CD14-positive monocyte (primary cell): ENCODE measurements around the gene PQBP1. TPM values are rescaled to one million over a fixed set of nuclear protein-coding genes. Genes with fewer than 3 reads are reported as not detected.

Source experiments
- DNase-seq, 3 donors: peaks; one replicate each; pipeline ENCODE4 v3.0.0-alpha.2; 2011 to 2022
- H2AFZ ChIP-seq: 2 replicates; pipeline ENCODE4 v1.6.0; 2012; ENCODE audit warnings: mild to moderate bottlenecking, low read depth, low read length, inconsistent platforms; ENCODE audit not compliant: insufficient read depth, poor library complexity, severe bottlenecking
- H3K27ac ChIP-seq, 2 donors: 1 replicate in 1 of 2; 2 replicates in 1 of 2; pipeline ENCODE4 v1.5.1; 2012 to 2013; ENCODE audit warnings: low read length in 2 of 2, control low read depth in 1 of 2, inconsistent platforms in 1 of 2, low read depth in 1 of 2, mild to moderate bottlenecking in 1 of 2
- H3K27me3 ChIP-seq, 2 donors: one replicate each; pipeline versions ENCODE4 v1.6.0 to v1.6.1; 2011 to 2013; ENCODE audit warnings: low read length in 2 of 2; ENCODE audit not compliant: control insufficient read depth in 2 of 2, insufficient read depth in 2 of 2
- H3K36me3 ChIP-seq, 2 donors: replicated peaks in 1 of 2; 1 replicate in 1 of 2; 2 replicates in 1 of 2; pipeline versions ENCODE4 v1.5.1 to v1.6.1; 2012 to 2013; ENCODE audit warnings: low read length in 2 of 2, control low read depth in 1 of 2, inconsistent platforms in 1 of 2, mild to moderate bottlenecking in 1 of 2; ENCODE audit not compliant: insufficient read depth in 2 of 2, control insufficient read depth in 1 of 2
- H3K4me1 ChIP-seq, 2 donors: 1 replicate in 1 of 2; 2 replicates in 1 of 2; pipeline versions ENCODE4 v1.5.1 to v1.6.1; 2012 to 2013; ENCODE audit warnings: low read length in 2 of 2, control low read depth in 1 of 2, inconsistent platforms in 1 of 2, mild to moderate bottlenecking in 1 of 2, moderate library complexity in 1 of 2; ENCODE audit not compliant: insufficient read depth in 2 of 2, control insufficient read depth in 1 of 2
- H3K4me2 ChIP-seq: replicated peaks from 2 replicates; pipeline ENCODE3; 2012; ENCODE audit warnings: low read length, moderate library complexity, mild to moderate bottlenecking; ENCODE audit not compliant: poor library complexity, severe bottlenecking; ENCODE audit errors: extremely low read depth
- H3K4me3 ChIP-seq, 3 experiments: fragments of 200-600 bp in 1 of 3; sonication (generic) in 1 of 3; replicated peaks in 1 of 3; 1 replicate in 2 of 3; 2 replicates in 1 of 3; pipeline ENCODE4 v1.5.1; 2011 to 2013; ENCODE audit warnings: low read length in 3 of 3, mild to moderate bottlenecking in 3 of 3, control low read depth in 2 of 3, low read depth in 2 of 3, inconsistent platforms in 1 of 3, moderate library complexity in 1 of 3
- H3K79me2 ChIP-seq: 2 replicates; pipeline ENCODE4 v1.6.0; 2012; ENCODE audit warnings: mild to moderate bottlenecking, control low read depth, inconsistent platforms, low read length, moderate library complexity; ENCODE audit not compliant: insufficient read depth
- H3K9ac ChIP-seq: 2 replicates; pipeline ENCODE4 v1.6.0; 2017; ENCODE audit warnings: low read length, mild to moderate bottlenecking; ENCODE audit not compliant: insufficient read depth, poor library complexity, severe bottlenecking
- H3K9me3 ChIP-seq, 2 donors: replicated peaks in 1 of 2; 1 replicate in 1 of 2; 2 replicates in 1 of 2; pipeline versions ENCODE4 v1.5.1 to v1.6.1; 2012 to 2013; ENCODE audit warnings: low read length in 2 of 2, control low read depth in 1 of 2; ENCODE audit not compliant: control insufficient read depth in 1 of 2, insufficient read depth in 1 of 2
- H4K20me1 ChIP-seq: 2 replicates; pipeline ENCODE4 v1.6.0; 2012; ENCODE audit warnings: mild to moderate bottlenecking, low read length, control low read depth, moderate library complexity; ENCODE audit not compliant: insufficient read depth
- H3K27ac Mint-ChIP-seq, 7 donors: one replicate each; pipeline ENCODE4 v1.8.0; 2020; ENCODE audit warnings: mild to moderate bottlenecking in 7 of 7, mixed read lengths in 7 of 7, moderate library complexity in 6 of 7, inconsistent platforms in 2 of 7
- H3K27me3 Mint-ChIP-seq, 3 donors: one replicate each; pipeline ENCODE4 v1.8.0; 2021 to 2022; ENCODE audit warnings: low read depth in 3 of 3, mild to moderate bottlenecking in 3 of 3, mixed read lengths in 3 of 3, moderate library complexity in 3 of 3, inconsistent platforms in 1 of 3
- H3K36me3 Mint-ChIP-seq, 2 donors: one replicate each; pipeline ENCODE4 v1.8.0; 2020; ENCODE audit warnings: mixed read lengths in 2 of 2, inconsistent platforms in 1 of 2, mild to moderate bottlenecking in 1 of 2
- H3K4me1 Mint-ChIP-seq: one replicate; pipeline ENCODE4 v1.8.0; 2020; ENCODE audit warnings: mild to moderate bottlenecking, mixed read lengths
- H3K4me3 Mint-ChIP-seq, 2 donors: one replicate each; pipeline ENCODE4 v1.8.0; 2020; ENCODE audit warnings: mild to moderate bottlenecking in 2 of 2, mixed read lengths in 2 of 2, moderate library complexity in 1 of 2
- H3K9me3 Mint-ChIP-seq, 7 donors: one replicate each; pipeline ENCODE4 v1.8.0; 2020 to 2022; ENCODE audit warnings: mixed read lengths in 7 of 7, mild to moderate bottlenecking in 6 of 7, moderate library complexity in 6 of 7, inconsistent platforms in 2 of 7
- WGBS: methylation state at CpG from one replicate; pipeline ENCODE4 v1.1.5; 2013; ENCODE audit warnings: missing lambda C conversion rate; ENCODE audit not compliant: insufficient coverage; 5-methylcytosine and 5-hydroxymethylcytosine counted together
- intact Hi-C, 2 donors: fragments of 100-400 bp; cut with micrococcal nuclease; formaldehyde crosslinking; loops; one replicate each; pipeline versions ENCODE4 v1.15.0 to v1.15.1; 2023
- polyA plus RNA-seq, 3 donors: library from polyadenylated mRNA; depleted of rRNA in 1 of 3; unstranded in 2 of 3; stranded (reverse) in 1 of 3; fragments of 300-500 nt in 2 of 3; fragments of >200 nt in 1 of 3; fragmentation: Illumina TruSeq in 2 of 3; gene quantifications; 1 replicate in 2 of 3; 2 replicates in 1 of 3; pipeline ENCODE4 v1.2.3, GENCODE V29; 2012 to 2021
- TF ChIP-seq, protein P1 (sequence below): fragments of 200-600 bp; IDR thresholded peaks from one replicate; pipeline ENCODE4 v1.8.0; 2022; ENCODE audit warnings: antibody characterized with exemption, mild to moderate bottlenecking

PQBP1 gene
- polyA plus RNA-seq, 3 donors, result 71.7 to 129 (median 78.3) TPM

DNA sequence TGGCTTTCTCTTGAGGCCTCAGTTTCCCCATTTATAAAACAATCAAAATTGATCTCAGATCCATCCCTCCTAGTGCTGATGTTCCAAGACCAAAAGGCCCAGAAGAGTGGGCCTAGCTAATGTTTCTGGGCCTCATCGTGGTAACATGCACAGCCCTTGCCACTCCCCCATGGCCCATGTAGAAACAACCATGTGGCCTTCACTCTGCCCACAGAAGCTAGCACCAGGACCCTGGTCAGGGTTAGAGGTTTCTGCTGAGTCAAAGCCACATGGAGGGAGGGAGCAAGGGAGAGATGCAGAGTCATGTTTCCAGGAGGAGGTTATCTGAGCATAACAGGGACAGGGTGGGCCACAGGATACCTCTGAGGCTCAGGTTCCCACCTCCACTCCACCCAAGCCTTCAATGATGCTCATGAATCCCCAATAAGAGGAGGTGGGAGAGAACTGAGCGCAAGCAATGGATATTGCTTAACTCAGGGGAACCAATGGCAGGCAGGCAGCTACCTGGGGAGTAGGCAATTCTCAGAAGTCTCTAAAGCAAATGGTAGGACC, 42.8 kb downstream of the PQBP1 start:
- H3K9me3 Mint-ChIP-seq, result no peaks in the 10 kb centered on the region
- H3K79me2 ChIP-seq, result peaks cover 53% of the 10 kb centered on the region
- WGBS, result no CpG with 5 or more reads among the region's 2 CpGs

DNA sequence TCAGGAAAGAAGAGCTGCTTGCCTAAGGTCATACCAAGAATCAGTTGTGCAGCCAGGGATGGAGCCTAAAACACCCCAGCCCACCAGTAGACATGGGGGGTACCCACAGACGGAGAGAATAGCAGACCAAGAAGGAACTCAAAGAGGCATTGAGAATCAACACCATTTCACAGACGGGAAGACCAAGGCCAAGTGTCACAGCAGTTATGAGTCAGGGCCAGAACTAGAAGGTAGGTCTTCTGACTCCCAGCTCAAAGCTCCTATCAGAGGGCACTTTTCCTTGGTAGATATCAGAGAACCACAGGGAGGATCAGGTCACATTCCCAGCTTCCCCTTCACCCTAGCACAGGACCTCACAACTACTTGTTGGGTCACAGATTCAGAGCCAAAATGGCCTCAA, 45.2 kb downstream of the PQBP1 start:
- Histone ChIP-seq H3K79me2 (peaks cover 61% of the 10 kb centered on the region), H3K27ac (no peak overlapping the region), H4K20me1 (peaks cover 35% of the 10 kb centered on the region), H3K9ac (no peak overlapping the region), H2AFZ (no peak overlapping the region), H3K9me3 (no peaks in the 10 kb centered on the region), H3K27me3 (no peaks in the 10 kb centered on the region), H3K4me3 (no peak overlapping the region), H3K36me3 (peaks cover 18 to 43% of the 10 kb centered on the region in 2 donors), H3K4me2 (no peak overlapping the region), H3K4me1 (peaks cover 13 to 20% of the 10 kb centered on the region in 2 donors)
- 86% methylated on average over 1 of the region's 2 CpGs for WGBS
- TF ChIP-seq, protein P1, sequence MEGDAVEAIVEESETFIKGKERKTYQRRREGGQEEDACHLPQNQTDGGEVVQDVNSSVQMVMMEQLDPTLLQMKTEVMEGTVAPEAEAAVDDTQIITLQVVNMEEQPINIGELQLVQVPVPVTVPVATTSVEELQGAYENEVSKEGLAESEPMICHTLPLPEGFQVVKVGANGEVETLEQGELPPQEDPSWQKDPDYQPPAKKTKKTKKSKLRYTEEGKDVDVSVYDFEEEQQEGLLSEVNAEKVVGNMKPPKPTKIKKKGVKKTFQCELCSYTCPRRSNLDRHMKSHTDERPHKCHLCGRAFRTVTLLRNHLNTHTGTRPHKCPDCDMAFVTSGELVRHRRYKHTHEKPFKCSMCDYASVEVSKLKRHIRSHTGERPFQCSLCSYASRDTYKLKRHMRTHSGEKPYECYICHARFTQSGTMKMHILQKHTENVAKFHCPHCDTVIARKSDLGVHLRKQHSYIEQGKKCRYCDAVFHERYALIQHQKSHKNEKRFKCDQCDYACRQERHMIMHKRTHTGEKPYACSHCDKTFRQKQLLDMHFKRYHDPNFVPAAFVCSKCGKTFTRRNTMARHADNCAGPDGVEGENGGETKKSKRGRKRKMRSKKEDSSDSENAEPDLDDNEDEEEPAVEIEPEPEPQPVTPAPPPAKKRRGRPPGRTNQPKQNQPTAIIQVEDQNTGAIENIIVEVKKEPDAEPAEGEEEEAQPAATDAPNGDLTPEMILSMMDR, result no peak
- Mint-ChIP-seq H3K27ac (peak overlapping the region in 3 of 7 donors; percentile 50 to 65 (median 59)), H3K4me3 (no peak overlapping the region), H3K36me3 (peaks cover 32 to 47% of the 10 kb centered on the region in 2 donors), H3K27me3 (peaks cover 0 to 3% (median 1%) of the 10 kb centered on the region in 3 donors), H3K9me3 (no peaks in the 10 kb centered on the region), H3K4me1 (peaks cover 26% of the 10 kb centered on the region)
- DNase-seq, result no peak
- intact Hi-C loops, result loop anchor here in 1 of 2 donors (10.0 kb wide), 1 partner anchor 48 kb away; the partner anchor contains the start of genes PQBP1 and TIMM17B

More for the DNA sequence above, 42.8 kb downstream of the PQBP1 start:
- H3K36me3 Mint-ChIP-seq, result peaks cover 32 to 55% of the 10 kb centered on the region in 2 donors
- TF ChIP-seq, protein P1, result no peak
- peaks cover 42% of the 10 kb centered on the region for H3K4me1 Mint-ChIP-seq
- DNase-seq, result no peak
- Histone ChIP-seq H3K4me3 (no peak overlapping the region), H3K36me3 (peaks cover 16 to 39% of the 10 kb centered on the region in 2 donors), H3K9me3 (no peaks in the 10 kb centered on the region), H3K27ac (peak overlapping the region in 1 of 2 donors; percentile 75), H3K4me2 (no peak overlapping the region), H4K20me1 (peaks cover 27% of the 10 kb centered on the region), H3K9ac (no peak overlapping the region), H3K4me1 (peaks cover 31 to 35% of the 10 kb centered on the region in 2 donors), H3K27me3 (no peaks in the 10 kb centered on the region), H2AFZ (no peak overlapping the region)
- H3K27ac Mint-ChIP-seq, result peak overlapping the region in 4 of 7 donors; percentile 50 to 95 (median 93)
- intact Hi-C loops, result loop anchor here in 1 of 2 donors (10.0 kb wide), 1 partner anchor 46 kb away; the partner anchor contains the start of genes PQBP1 and TIMM17B
- no peak overlapping the region for H3K4me3 Mint-ChIP-seq
- peaks cover 0 to 4% (median 1%) of the 10 kb centered on the region in 3 donors for H3K27me3 Mint-ChIP-seq
